Activated CD4-positive, alpha-beta T cell treated with anti-CD3 and anti-CD28 coated beads for 4 hours (primary cell): ENCODE results near the gene POM121C.
"Not testable (repeated sequence)": the region's sequence is repeated elsewhere in the genome, so short reads cannot be mapped to it uniquely, and the experiment has no call there.

Source experiments
- DNase-seq, 2 donors: peaks; one replicate each; pipeline ENCODE4 v3.0.0-alpha.2; 2020

POM121C gene

DNA sequence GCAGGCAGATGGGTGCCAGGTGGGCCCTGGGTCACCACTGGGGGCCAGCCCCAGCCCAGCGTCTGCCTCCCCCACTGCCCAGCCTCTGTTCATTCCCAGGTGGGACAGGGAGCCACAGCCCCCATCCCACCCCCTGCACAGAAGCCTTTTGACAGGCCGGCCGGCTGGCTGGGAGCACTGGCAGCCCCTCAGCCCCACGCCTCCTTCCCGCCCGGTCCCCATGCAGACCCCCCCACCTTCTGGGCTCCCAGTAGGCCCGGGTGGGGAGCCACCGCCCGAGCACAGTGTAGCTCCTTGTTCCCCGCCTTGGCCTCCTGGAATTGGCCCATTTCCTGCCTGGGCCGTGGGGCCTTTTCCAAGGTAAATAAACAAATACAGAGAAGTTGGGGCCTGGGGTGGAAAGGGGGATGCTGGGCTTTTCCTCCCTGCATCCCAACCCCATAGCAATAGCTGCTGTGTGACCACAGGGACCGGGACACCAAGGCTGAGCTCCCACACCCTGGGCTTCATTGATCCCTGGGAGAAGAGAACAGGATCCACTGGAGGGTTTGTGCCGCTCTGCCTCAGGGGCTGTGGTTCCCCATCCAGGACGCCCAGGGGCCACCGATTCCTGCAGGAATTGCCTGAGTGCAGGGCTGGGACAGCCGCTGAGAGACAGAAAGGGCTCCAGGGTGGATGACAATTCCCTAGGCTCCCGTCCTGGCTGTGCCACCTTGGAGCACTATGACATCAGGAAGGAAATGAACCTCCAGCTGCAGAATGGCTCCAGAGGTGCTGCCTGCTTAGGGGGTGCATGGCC is 111.4 kb downstream of the POM121C start:
- DNase-seq: not testable (repeated sequence)

DNA sequence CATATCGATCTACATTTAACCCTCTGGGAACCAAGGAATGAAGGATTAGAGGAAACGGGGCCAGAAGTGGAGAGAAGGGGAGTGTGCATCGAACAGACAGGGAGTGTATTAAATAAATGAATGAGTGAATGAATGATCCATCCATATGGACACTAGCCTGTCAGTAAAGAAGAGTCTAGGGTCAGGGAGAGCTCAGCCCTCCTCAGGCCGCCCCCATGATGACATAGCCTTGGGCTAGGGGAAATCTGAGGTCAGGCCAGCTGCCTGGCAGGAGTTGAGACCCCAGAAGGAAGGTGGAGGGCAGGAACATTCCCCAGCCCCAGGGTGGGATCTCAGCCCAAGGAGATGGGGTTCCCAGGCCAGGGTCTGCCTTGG is 112.0 kb downstream of the POM121C start:
- DNase-seq: not testable (repeated sequence)

DNA sequence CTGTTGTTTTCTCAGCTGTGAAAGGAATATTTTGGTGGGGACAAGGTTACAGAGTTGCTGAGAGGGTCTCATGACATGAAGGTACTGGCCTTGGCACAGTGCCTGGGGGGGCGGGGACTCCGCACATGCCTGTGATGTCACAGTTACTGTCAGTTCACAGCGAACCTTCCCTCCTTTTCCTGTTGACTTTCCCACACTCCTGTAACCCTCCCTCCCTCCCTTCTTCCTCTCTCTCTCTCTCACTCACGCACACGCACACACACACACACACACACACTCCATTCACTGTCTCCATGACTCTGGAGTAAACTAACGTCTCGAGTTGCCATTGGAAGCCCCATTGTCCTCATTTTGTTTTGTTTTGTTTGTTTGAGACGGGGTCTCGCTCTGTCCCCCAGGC is 118.8 kb downstream of the POM121C start:
- not testable (repeated sequence) for DNase-seq
